Central memory CD4-positive, alpha-beta T cell (primary cell): ENCODE measurements around the gene WDR1.

Source experiments
- DNase-seq: peaks from one replicate; pipeline ENCODE4 v3.0.0; 2022

WDR1 gene

GRCh38 chr4:10066206-10066605 is 50.4 kb downstream of the WDR1 start:
- DNase-seq: no peak

GRCh38 chr4:10063544-10064300 is 52.9 kb downstream of the WDR1 start:
- no peak for DNase-seq

- DNase-seq: no peak
Observed at GRCh38 chr4:10061650-10062415, 54.8 kb downstream of the WDR1 start.

GRCh38 chr4:10058371-10058770 is 58.2 kb downstream of the WDR1 start:
- no peak for DNase-seq

GRCh38 chr4:10057023-10057395 is 59.6 kb downstream of the WDR1 start:
- no peak for DNase-seq

- no peak for DNase-seq
Observed at GRCh38 chr4:10056334-10057022, 60.1 kb downstream of the WDR1 start.

- DNase-seq: no peak
Observed at GRCh38 chr4:10055871-10056270, 60.7 kb downstream of the WDR1 start.

GRCh38 chr4:10054571-10055041 is 62.0 kb downstream of the WDR1 start:
- no peak for DNase-seq

GRCh38 chr4:10053635-10054453 is 62.8 kb downstream of the WDR1 start:
- no peak for DNase-seq

- DNase-seq: no peak
Observed at GRCh38 chr4:10051517-10052135, 65.0 kb downstream of the WDR1 start.

- DNase-seq: no peak
Observed at GRCh38 chr4:10050721-10051120, 65.9 kb downstream of the WDR1 start.

GRCh38 chr4:10050261-10050661 is 66.3 kb downstream of the WDR1 start:
- no peak for DNase-seq

- DNase-seq: no peak
Observed at GRCh38 chr4:10048941-10049697, 67.5 kb downstream of the WDR1 start.

- no peak for DNase-seq
Observed at GRCh38 chr4:10047967-10048366, 68.6 kb downstream of the WDR1 start.

GRCh38 chr4:10046471-10046870 is 70.1 kb downstream of the WDR1 start:
- DNase-seq: no peak

- DNase-seq: no peak
Observed at GRCh38 chr4:10045481-10045880, 71.1 kb downstream of the WDR1 start.

- no peak for DNase-seq
Observed at GRCh38 chr4:10041036-10041435, 75.6 kb downstream of the WDR1 start.

GRCh38 chr4:10040049-10040892 is 76.3 kb downstream of the WDR1 start:
- no peak for DNase-seq

- DNase-seq: no peak
Observed at GRCh38 chr4:10036807-10037342, 79.7 kb downstream of the WDR1 start.

GRCh38 chr4:10035130-10035529 is 81.5 kb downstream of the WDR1 start:
- no peak for DNase-seq
